ENCODE measurements around the gene E4F1. TPM values are rescaled to one million over a fixed set of nuclear protein-coding genes. Genes with fewer than 3 reads are reported as not detected.

The E4F1 gene
- total and polyA plus RNA-seq, 2 of the 13 experiments (the other 11 are each of a cell fraction or from before 2014, with no cell fraction given), result 13.8 to 19.5 TPM

- peak; percentile 89; the same call in 1 of the 2 replicates for TF ChIP-seq THAP7 (CRISPR knock-in tag; IDR thresholded peaks at IDR 0.05)
- TF ChIP-seq ZNF674 (CRISPR knock-in tag; IDR thresholded peaks at IDR 0.05; ENCODE audit: low read depth), result no peak
- TF ChIP-seq BORCS8-MEF2B (CRISPR knock-in tag; IDR thresholded peaks at IDR 0.05), result peak; percentile 81
- TF ChIP-seq, protein P1, sequence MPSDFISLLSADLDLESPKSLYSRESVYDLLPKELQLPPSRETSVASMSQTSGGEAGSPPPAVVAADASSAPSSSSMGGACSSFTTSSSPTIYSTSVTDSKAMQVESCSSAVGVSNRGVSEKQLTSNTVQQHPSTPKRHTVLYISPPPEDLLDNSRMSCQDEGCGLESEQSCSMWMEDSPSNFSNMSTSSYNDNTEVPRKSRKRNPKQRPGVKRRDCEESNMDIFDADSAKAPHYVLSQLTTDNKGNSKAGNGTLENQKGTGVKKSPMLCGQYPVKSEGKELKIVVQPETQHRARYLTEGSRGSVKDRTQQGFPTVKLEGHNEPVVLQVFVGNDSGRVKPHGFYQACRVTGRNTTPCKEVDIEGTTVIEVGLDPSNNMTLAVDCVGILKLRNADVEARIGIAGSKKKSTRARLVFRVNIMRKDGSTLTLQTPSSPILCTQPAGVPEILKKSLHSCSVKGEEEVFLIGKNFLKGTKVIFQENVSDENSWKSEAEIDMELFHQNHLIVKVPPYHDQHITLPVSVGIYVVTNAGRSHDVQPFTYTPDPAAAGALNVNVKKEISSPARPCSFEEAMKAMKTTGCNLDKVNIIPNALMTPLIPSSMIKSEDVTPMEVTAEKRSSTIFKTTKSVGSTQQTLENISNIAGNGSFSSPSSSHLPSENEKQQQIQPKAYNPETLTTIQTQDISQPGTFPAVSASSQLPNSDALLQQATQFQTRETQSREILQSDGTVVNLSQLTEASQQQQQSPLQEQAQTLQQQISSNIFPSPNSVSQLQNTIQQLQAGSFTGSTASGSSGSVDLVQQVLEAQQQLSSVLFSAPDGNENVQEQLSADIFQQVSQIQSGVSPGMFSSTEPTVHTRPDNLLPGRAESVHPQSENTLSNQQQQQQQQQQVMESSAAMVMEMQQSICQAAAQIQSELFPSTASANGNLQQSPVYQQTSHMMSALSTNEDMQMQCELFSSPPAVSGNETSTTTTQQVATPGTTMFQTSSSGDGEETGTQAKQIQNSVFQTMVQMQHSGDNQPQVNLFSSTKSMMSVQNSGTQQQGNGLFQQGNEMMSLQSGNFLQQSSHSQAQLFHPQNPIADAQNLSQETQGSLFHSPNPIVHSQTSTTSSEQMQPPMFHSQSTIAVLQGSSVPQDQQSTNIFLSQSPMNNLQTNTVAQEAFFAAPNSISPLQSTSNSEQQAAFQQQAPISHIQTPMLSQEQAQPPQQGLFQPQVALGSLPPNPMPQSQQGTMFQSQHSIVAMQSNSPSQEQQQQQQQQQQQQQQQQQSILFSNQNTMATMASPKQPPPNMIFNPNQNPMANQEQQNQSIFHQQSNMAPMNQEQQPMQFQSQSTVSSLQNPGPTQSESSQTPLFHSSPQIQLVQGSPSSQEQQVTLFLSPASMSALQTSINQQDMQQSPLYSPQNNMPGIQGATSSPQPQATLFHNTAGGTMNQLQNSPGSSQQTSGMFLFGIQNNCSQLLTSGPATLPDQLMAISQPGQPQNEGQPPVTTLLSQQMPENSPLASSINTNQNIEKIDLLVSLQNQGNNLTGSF (CRISPR knock-in tag; IDR thresholded peaks at IDR 0.05), result peak; percentile 22; the same call in 1 of the 2 replicates
- peak; percentile 64; the same call in 1 of the 2 replicates for TF ChIP-seq ZNF713 (CRISPR knock-in tag; IDR thresholded peaks at IDR 0.05)
- TF ChIP-seq ZNF20 (CRISPR knock-in tag; IDR thresholded peaks at IDR 0.05), result no peak
- TF ChIP-seq, protein P2, sequence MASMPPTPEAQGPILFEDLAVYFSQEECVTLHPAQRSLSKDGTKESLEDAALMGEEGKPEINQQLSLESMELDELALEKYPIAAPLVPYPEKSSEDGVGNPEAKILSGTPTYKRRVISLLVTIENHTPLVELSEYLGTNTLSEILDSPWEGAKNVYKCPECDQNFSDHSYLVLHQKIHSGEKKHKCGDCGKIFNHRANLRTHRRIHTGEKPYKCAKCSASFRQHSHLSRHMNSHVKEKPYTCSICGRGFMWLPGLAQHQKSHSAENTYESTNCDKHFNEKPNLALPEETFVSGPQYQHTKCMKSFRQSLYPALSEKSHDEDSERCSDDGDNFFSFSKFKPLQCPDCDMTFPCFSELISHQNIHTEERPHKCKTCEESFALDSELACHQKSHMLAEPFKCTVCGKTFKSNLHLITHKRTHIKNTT (CRISPR knock-in tag; IDR thresholded peaks at IDR 0.05), result no peak
- no peak for TF ChIP-seq ZSCAN5A (CRISPR knock-in tag; IDR thresholded peaks at IDR 0.05; ENCODE audit: borderline replicate concordance)
- no peak for TF ChIP-seq PAF1 (CRISPR knock-in tag; IDR thresholded peaks at IDR 0.05)
- peak; percentile 92 for TF ChIP-seq NCOA1 (CRISPR knock-in tag; IDR thresholded peaks at IDR 0.05)
- TF ChIP-seq POLR2AphosphoS5 (IDR thresholded peaks at IDR 0.05; ENCODE audit: low read depth, low read length), result peak; percentile 94
- TF ChIP-seq ZNF383 (CRISPR knock-in tag; IDR thresholded peaks at IDR 0.05; ENCODE audit: borderline replicate concordance), result peak; percentile 73; the same call in 1 of the 2 replicates
- TF ChIP-seq ZNF589 (CRISPR knock-in tag; conservative IDR thresholded peaks at IDR 0.05), result no peak
- 0 out of 2 replicates have a peak, but pooled peaks have one; percentile 7 for TF ChIP-seq HIC2 (CRISPR knock-in tag; IDR thresholded peaks at IDR 0.05; ENCODE audit: low read depth)
- TF ChIP-seq ZBTB49 (CRISPR knock-in tag; IDR thresholded peaks at IDR 0.05; ENCODE audit: borderline replicate concordance), result no peak
Measured at GRCh38 chr16:2267913-2268666, 44.7 kb downstream of the E4F1 start, which contains the start of gene RNPS1 (continued).
